LHCN-M2 (cell line): ENCODE measurements around the gene GALNTL6. TPM values are rescaled to one million over a fixed set of nuclear protein-coding genes. Genes with fewer than 3 reads are reported as not detected.

Experiments used
- DNase-seq: peaks from one replicate; pipeline ENCODE4 v3.0.0-alpha.2; 2012; ENCODE audit warnings: low read depth
- total RNA-seq: library from RNA; depleted of rRNA; stranded (reverse); fragments of >200 nt; gene quantifications from 2 replicates; pipeline ENCODE4 v1.2.3, GENCODE V29; 2014

GALNTL6 gene
- total RNA-seq, 1 experiment from 2014 or later, result 0.06 TPM

DNA sequence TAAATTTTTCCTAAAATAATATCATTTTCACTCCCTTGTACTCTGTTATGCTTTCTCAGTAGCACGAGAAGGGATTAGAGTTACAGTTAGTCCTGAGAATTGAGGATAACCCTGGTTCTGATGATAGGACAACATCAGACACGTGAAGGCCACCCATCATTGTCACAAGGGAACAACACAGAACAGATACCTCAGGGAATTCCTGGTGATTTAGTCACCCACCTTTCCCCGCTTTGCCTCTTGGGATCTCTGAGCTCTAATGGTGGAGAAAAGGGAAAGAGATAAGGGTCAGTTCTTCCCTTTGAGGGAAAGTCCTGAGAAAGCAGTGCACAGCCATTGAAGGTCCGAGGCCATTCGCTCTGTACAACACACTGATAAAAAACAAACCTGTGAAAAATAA is 1243.1 kb downstream of the GALNTL6 start:
- no peak for DNase-seq

DNA sequence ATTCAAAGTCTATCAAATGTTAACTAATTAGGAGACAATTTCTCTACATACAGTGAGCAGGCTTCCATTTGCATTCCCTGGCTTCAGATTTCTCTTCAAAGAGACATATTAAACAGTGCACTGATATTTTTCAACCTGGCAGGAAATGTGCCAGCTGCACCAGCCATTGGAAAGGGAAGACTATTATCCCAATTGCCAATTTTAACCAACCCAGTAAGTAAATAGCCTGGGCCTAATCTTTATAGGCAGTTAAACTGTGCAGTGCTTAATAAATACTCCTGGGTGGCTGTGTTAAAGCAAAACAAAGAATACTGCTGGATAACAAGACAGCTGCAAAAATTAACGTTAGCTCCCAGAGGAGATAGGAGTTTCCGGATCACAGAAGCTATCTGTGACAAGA is 1243.5 kb downstream of the GALNTL6 start:
- peak; percentile 30 for DNase-seq

DNA sequence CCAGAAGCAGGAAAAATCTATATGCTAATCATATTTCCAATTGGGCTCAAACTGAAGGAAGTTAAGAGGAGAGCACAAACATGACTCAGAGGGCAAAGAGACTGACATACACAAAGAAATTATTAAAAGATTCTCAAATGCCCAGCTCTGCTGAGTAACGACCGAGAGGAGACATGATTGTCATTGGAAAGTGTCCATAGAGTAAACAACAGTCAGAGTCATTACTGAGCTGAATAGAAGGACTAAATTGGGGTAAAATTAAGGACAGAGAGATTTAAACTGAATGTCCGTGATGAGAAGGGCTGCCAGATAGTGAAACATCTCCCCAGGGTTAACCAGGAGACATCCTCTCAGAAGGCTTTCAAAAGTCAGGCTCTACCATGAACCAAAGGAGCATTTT is 1244.2 kb downstream of the GALNTL6 start:
- DNase-seq, result peak; percentile 54

DNA sequence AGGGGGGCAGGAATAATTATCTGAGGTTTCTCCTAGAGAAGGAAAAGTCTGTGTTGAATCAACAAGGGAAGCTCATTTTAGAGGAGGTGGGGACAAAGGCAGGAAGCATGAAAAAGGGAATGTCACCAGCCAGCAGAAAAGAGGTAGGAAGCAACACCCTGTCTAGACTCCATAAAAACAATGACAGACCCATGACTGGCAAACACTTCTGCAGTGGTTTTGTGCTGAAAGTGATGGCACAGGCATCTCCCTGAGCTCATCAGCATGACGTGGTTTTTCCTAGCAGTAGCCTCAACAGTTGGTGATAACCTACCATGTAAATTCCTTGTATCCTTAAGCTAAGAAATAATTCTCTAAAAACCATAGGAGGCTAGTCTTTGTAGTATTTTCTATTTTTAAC is 1244.7 kb downstream of the GALNTL6 start:
- peak; percentile 82 for DNase-seq

DNA sequence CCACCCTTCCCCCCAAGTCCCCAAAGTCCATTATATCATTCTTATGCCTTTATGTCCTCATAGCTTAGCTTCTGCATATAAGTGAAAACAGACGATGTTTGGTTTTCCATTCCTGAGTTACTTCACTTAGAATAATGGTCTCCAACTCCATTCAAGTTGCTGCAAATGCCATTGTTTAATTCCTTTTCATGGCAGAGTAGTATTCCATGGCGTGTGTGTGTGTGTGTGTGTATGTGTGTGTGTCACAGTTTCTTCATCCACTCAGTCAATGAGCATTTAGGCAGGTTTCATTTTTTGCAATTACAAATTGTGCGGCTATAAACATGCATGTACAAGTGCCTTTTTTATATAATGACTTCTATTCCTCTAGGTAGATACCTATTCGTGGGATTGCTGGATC is 1248.0 kb downstream of the GALNTL6 start:
- no peak for DNase-seq

DNA sequence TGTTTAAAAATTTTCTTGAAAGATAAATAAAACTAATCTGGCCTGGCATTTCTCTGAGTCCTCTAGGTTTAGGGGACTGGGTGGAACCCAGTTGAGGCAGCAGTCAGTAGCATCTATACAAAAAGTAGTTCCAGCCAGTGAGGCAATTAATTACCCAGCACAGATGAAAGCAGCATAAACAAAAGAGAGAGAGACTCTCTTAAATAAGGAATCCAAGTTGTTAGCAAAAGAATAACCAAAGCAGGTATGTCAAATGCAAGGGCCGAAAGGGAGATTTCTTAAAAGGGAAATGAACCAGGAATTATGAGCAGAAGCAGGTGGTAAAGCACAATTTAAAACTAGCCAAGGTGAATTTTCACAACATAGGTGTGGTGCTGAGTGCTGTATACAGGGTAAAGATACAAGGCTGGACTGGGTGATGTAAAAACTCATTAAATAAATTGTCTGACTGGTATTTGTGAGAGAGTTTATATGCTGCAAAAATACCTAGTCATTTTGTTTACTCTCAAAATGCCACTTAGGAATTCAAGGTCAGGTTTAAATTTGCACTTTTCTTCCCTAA is 1260.8 kb downstream of the GALNTL6 start:
- DNase-seq, result no peak

DNA sequence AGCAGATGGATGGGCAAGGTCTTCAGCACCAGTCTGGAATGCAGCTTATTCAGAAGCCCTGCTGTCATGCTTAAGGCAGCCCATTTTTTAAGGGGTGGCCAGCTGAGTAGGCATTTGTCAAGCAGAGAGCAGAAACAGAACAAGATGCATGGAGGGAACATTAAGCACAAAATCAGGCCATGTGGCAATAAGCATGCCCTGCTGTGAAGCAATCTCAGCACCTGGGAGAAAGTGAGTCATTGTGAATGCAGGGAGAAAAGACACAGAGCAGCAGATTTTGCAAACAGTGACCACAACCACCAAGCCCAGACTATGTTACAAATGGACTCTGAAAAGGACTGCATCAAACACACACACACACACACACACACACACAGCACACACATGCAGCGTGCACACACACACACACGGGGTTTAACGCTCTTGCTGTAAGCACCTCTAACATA is 1261.3 kb downstream of the GALNTL6 start:
- DNase-seq, result peak; percentile 98

DNA sequence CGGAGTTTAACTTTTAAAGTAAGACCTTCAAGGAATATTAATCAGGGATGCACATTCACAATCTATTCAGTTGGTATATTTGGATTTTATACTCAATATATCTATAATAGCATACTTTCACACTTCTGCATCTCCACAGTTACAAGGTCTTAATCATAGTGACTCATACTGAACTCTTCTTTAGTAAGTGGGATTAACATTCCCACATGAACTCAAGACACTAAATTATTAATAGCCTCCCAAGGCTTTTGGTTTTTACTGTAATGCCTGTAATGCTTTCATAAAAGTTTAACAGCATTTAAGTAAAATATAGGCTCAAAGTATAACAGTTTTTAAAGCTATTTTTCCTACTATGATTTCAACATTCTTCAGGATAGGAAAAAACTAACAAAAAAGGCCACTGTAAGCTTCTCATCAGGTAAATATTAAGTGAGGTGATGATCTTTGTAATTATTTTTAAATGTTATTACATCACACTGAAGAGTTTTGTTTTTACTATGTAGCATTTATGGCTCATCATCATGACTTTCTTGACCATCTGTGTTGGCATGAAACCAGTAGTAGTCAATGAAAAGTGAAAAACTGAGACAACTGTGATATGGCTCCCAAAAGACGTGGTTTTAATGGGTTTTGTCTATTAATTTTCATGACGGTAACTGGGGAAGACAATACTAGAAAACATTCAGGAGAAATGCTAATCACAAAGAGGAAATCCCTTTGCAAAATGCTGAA is 1263.9 kb downstream of the GALNTL6 start:
- peak; percentile 81 for DNase-seq

DNA sequence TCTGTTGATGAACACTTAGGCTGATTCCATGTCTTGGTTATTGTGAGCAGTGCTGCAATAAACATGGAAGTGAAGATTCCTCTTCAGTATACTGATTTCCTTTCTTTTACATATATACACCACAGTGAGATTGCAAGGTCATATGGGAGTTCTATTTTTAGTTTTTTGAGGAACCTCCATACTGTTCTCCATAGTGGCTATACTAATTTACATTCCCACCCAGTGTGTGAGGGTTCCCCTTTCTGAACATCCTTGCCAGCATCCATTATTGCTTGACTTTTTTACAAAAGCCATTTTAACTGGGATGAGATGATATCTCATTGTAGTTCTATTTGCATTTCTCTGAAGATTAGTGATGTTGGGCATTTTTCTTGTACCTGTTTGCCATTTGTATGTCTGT is 1274.9 kb downstream of the GALNTL6 start:
- no peak for DNase-seq
